GM13977 (cell line): ENCODE data around the gene PIK3R3.

ENCODE experiments used
- DNase-seq: peaks from one replicate; pipeline ENCODE4 v3.0.0; 2012; ENCODE audit warnings: low spot score
- in situ Hi-C: fragments of 300-500 bp; cut with MboI; formaldehyde crosslinking; loops from one replicate; pipeline ENCODE4 v1.12.0; 2022; ENCODE audit warnings: low sequenced_read_pairs, low pct_unique_long_range_greater_than_20kb, mixed read lengths, inconsistent platforms; ENCODE audit not compliant: unreplicated experiment
- TF ChIP-seq, protein P1 (sequence below): IDR thresholded peaks from 2 replicates; pipeline ENCODE4 v1.5.1; 2012; ENCODE audit warnings: mild to moderate bottlenecking, control low read depth; ENCODE audit not compliant: insufficient read depth; ENCODE audit errors: extremely low read depth, missing control alignments

The PIK3R3 gene

DNA sequence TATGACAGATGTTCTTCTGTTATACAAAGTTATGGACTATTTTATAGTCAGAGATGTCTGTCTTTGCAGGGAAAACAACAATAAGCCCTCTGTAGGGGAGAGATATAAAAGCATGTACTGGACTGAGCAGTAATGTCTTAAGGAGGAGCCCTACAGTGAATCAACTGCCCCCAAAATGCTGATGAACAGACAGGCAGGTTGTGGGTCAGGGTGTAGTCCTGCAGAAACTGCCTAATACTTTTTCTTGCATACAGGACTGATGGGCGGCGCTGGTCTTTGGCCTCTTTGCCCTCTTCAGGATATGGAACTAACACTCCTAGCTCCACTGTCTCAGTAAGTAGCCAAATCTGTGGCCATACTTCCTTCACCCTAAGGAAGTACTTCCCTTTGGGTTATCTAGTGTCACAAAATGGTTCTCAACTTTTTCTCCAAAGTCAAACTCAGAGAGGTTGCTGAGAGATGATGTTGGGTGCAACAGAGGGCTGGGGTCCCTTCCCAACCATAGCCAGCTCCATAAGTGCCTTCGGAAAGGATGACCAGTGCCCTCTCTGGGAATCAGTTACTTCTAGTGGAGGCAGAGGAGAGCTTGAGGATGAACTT lies 129.8 kb downstream of the PIK3R3 start:
- in situ Hi-C loops = no loop called here
- no peak for DNase-seq
- TF ChIP-seq, protein P1, sequence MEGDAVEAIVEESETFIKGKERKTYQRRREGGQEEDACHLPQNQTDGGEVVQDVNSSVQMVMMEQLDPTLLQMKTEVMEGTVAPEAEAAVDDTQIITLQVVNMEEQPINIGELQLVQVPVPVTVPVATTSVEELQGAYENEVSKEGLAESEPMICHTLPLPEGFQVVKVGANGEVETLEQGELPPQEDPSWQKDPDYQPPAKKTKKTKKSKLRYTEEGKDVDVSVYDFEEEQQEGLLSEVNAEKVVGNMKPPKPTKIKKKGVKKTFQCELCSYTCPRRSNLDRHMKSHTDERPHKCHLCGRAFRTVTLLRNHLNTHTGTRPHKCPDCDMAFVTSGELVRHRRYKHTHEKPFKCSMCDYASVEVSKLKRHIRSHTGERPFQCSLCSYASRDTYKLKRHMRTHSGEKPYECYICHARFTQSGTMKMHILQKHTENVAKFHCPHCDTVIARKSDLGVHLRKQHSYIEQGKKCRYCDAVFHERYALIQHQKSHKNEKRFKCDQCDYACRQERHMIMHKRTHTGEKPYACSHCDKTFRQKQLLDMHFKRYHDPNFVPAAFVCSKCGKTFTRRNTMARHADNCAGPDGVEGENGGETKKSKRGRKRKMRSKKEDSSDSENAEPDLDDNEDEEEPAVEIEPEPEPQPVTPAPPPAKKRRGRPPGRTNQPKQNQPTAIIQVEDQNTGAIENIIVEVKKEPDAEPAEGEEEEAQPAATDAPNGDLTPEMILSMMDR = no peak

- in situ Hi-C loops = no loop called here
Observed at GRCh38 chr1:46001081-46001785, 131.2 kb downstream of the PIK3R3 start.

DNA sequence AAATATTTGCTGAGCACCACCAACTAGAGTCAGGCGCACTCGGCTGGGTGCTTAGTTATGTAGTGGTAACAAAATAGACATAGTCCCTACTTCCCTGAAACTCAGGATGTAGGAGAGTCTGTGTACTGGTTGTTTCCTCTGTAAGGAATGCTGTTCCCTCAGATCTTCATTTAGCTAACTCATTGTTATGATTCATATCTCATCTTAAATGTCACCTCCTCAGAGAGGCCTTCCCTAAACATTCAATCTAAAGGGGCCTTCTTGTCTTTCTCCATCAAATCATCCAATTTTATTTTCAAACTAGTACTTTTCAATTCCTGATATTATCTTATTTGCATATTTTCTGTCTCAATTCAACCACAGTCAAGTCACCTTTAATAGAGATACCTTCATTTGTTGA lies 132.9 kb downstream of the PIK3R3 start:
- no peak for DNase-seq
- in situ Hi-C loops = no loop called here
- TF ChIP-seq, protein P1 = no peak

More at GRCh38 chr1:46001081-46001785, 131.2 kb downstream of the PIK3R3 start:
- DNase-seq = no peak
- TF ChIP-seq, protein P1 = no peak

DNA sequence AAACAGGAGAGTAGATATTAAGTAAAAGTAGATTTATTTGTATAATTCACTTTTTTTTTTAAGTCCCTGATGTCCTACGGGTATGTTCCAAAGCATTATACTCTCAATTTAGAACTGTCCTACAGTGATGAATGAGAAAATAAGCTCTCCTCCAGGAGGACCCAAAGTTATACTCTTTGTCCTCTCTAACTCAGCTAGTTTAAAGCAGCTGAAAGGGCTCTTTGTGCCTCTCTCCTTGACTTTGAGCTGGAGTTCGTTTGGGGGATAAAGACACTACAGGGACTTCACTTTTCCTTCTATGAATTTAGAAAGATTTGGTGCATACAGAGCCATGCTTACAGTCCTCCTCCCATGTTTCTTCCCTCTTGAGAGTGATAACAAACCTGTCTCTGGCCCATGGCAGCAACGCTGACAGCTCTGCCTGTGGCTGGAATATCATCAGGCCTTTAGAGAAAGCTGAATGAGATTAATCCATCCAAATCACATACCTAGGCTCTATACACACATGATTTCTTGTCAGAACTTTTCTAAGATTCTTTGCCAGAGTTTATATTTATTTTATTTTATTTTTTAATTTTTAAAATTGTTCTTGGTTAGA lies 134.3 kb downstream of the PIK3R3 start:
- in situ Hi-C loops = no loop called here
- TF ChIP-seq, protein P1 = no peak
- no peak for DNase-seq

GRCh38 chr1:45995298-45995697 lies 137.1 kb downstream of the PIK3R3 start:
- TF ChIP-seq, protein P1 = no peak
- in situ Hi-C loops = no loop called here
- DNase-seq = no peak

DNA sequence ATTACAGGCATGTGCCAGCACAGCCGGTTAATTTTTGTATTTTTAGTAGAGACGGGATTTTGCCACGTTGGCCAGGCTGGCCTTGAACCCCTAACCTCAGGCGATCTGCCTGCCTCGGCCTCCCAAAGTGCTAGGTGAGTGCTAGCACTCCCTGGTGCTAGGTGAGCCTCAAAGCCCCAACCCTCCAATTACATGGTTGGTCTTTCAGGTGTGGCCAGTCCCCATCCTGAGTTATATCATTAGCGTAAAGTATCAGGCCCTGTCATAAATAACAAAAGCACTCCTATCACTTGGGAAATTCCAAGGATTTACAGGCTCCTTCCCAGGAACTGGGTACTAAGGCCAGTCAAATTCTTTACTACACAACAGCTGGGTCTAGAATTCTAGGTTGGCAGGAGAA lies 138.0 kb downstream of the PIK3R3 start:
- TF ChIP-seq, protein P1 = no peak
- DNase-seq = no peak
- in situ Hi-C loops = no loop called here
